ENCODE data around the gene DBI. TPM values are rescaled to one million over a fixed set of nuclear protein-coding genes. Genes with fewer than 3 reads are reported as not detected.

Gene DBI
- total RNA-seq, 1 experiment from 2014 or later = 273 TPM

DNA sequence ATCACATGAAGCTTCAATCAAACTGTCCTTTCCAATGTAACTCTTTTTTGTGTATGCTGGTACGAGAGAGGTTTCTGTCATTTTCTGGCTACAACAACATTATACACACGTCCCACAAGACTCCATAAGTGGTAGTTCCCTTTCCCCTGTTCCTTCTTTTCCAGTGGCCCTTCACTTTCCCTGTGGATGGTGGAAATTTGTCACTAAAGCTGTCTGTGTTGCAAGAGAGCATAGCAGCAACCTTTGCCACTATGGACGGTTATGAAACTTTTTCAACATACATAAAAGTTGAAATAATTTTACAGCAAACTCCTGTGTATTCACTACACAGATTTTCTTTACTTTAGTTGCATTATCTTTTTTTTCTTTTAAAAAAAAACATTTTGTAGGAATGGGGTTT is 18.7 kb downstream of the DBI start:
- no peaks in the 10 kb centered on the region for H4K20me1 ChIP-seq (ENCODE audit: low read length)
- no peak for DNase-seq
- no TSS peak for BruUV-seq (replicated peaks)
- ATAC-seq = no peak
- no peak overlapping the region for H3K9ac ChIP-seq (ENCODE audit: low read length)
- no peaks in the 10 kb centered on the region for H3K79me2 ChIP-seq (ENCODE audit: low read length)
- H3F3A ChIP-seq (ENCODE audit: low read length, unreplicated experiment) = no peaks in the 10 kb centered on the region
- TF ChIP-seq EZH2 (IDR thresholded peaks at IDR 0.05; ENCODE audit: low read length, unreplicated experiment) = no peak
- H3K9me3 ChIP-seq (ENCODE audit: low read length) = no peaks in the 10 kb centered on the region
- H3K9me2 ChIP-seq (replicated peaks; ENCODE audit: low read length) = no peaks in the 10 kb centered on the region
- ChIA-PET CTCF (no interaction called here), POLR2A (ENCODE audit: unreplicated experiment) (no interaction called here)
- H3K27me3 ChIP-seq (ENCODE audit: low read length) = no peaks in the 10 kb centered on the region
- intact Hi-C loops (cut with micrococcal nuclease) = no loop called here
- no peak overlapping the region for H3K4me2 ChIP-seq (ENCODE audit: low read length)
- H3K4me1 ChIP-seq (ENCODE audit: insufficient read depth, low read length) = peaks cover 17% of the 10 kb centered on the region
- no peaks in the 10 kb centered on the region for H3K36me3 ChIP-seq (ENCODE audit: low read depth, low read length)
- no peak overlapping the region for H3K27ac ChIP-seq (ENCODE audit: low read length)
- H2AFZ ChIP-seq (ENCODE audit: low read length) = no peak overlapping the region
- H3K4me3 ChIP-seq (ENCODE audit: low read length) = no peak overlapping the region

DNA sequence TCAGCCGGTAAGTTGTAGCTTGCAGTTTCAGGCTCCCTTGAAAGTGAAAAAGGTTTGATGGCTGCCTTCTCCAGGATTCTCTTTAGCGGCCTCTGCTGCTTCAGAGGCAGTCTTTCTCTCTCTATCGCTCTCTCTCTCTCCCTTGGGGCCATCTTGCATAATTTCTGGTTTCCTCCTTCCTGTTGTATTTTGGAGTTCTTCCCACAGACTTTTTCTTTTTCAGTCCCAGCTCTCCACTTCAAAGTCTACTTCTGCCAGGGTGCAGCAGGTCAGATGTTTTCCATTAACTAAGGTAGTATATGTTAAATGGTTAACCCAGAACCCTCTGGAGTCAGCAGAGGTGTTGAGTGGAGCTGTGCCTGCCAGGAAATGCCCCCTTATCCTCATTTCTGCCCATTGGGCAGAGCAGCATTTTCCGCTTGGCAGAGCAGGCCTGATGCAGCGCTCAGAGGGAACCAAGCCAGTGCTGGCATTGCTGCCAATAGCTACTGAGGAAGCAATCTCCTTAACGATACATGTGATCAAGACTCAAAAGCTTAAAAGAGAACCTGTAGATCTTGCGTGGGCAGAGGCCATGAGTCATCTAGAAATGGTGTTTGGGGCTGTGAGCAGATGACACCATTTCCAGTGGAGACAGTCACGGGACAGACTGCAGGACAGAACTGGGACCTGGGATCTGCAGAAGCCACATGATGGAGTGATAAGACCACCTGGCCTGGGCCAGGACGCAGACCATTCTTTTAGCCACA is 20.8 kb downstream of the DBI start:
- CTCF ChIA-PET = no interaction called here
- no TSS peak for BruUV-seq (replicated peaks)
- no peak overlapping the region for H2AFZ ChIP-seq (ENCODE audit: low read length)
- H3K27me3 ChIP-seq (ENCODE audit: low read length) = no peaks in the 10 kb centered on the region
- H4K20me1 ChIP-seq (ENCODE audit: low read length) = no peaks in the 10 kb centered on the region
- H3K27ac ChIP-seq (ENCODE audit: low read length) = no peak overlapping the region
- peaks cover 17% of the 10 kb centered on the region for H3K4me1 ChIP-seq (ENCODE audit: insufficient read depth, low read length)
- intact Hi-C loops (cut with micrococcal nuclease) = no loop called here
- no peak overlapping the region for H3K4me3 ChIP-seq (ENCODE audit: low read length)
- H3K79me2 ChIP-seq (ENCODE audit: low read length) = no peaks in the 10 kb centered on the region
- no peaks in the 10 kb centered on the region for H3K9me2 ChIP-seq (replicated peaks; ENCODE audit: low read length)
- TF ChIP-seq, protein P1, sequence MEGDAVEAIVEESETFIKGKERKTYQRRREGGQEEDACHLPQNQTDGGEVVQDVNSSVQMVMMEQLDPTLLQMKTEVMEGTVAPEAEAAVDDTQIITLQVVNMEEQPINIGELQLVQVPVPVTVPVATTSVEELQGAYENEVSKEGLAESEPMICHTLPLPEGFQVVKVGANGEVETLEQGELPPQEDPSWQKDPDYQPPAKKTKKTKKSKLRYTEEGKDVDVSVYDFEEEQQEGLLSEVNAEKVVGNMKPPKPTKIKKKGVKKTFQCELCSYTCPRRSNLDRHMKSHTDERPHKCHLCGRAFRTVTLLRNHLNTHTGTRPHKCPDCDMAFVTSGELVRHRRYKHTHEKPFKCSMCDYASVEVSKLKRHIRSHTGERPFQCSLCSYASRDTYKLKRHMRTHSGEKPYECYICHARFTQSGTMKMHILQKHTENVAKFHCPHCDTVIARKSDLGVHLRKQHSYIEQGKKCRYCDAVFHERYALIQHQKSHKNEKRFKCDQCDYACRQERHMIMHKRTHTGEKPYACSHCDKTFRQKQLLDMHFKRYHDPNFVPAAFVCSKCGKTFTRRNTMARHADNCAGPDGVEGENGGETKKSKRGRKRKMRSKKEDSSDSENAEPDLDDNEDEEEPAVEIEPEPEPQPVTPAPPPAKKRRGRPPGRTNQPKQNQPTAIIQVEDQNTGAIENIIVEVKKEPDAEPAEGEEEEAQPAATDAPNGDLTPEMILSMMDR (conservative IDR thresholded peaks at IDR 0.05; ENCODE audit: low read depth, low read length) = no peak
- TF ChIP-seq EZH2 (IDR thresholded peaks at IDR 0.05; ENCODE audit: low read length, unreplicated experiment) (no peak), EZH2phosphoT487 (IDR thresholded peaks at IDR 0.05; ENCODE audit: borderline replicate concordance, low read length) (no peak)
- no peak overlapping the region for H3K9ac ChIP-seq (ENCODE audit: low read length)
- H3K4me2 ChIP-seq (ENCODE audit: low read length) = no peak overlapping the region
- POLR2A ChIA-PET (ENCODE audit: unreplicated experiment) = no interaction called here
- no peaks in the 10 kb centered on the region for H3K9me3 ChIP-seq (ENCODE audit: low read length)
- DNase-seq = no peak
- no peaks in the 10 kb centered on the region for H3K36me3 ChIP-seq (ENCODE audit: low read depth, low read length)
- no peaks in the 10 kb centered on the region for H3F3A ChIP-seq (ENCODE audit: low read length, unreplicated experiment)
- no peak for ATAC-seq

DNA sequence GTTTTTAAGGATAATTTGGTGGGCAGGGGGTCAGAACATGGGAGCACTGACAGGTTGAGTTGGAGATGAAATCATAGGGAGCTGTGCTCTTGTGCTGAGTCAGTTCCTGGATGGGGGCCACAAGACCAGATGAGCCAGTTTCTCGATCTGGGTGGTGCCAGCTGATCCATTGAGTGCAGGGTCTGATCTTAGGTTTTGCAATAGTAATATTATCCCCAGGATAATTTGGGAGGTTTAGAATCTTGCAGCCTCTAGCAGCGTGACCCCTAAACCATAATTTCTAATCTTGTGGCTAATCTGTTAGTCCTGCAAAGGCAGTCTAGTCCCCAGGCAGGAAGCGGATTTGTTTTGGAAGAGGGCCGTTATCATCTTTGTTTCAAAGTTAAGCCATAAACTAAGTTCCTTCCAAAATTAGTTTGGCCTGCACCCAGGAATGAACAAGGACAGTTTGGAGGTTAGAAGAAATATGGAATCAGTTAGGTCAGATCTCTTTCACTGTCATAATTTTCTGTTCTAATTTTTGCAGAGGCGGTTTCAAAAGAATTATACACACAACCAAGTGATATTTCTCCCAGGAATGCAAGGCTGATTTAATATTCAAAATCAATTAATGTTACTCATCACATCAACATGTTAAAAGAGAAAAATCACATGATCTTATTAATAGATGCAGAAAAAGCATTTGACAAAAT is 23.0 kb downstream of the DBI start:
- no peaks in the 10 kb centered on the region for H3K79me2 ChIP-seq (ENCODE audit: low read length)
- POLR2A ChIA-PET (ENCODE audit: unreplicated experiment) = no interaction called here
- no peaks in the 10 kb centered on the region for H3K36me3 ChIP-seq (ENCODE audit: low read depth, low read length)
- H3K4me3 ChIP-seq (ENCODE audit: low read length) = peak overlapping the region; percentile 23; the same call in 1 of the 2 replicates
- H3K4me2 ChIP-seq (ENCODE audit: low read length) = peak overlapping the region; percentile 73
- TF ChIP-seq, protein P1 (conservative IDR thresholded peaks at IDR 0.05; ENCODE audit: low read depth, low read length) = no peak
- TF ChIP-seq EZH2 (IDR thresholded peaks at IDR 0.05; ENCODE audit: low read length, unreplicated experiment) = no peak
- no peak for TF ChIP-seq EZH2phosphoT487 (IDR thresholded peaks at IDR 0.05; ENCODE audit: borderline replicate concordance, low read length)
- H4K20me1 ChIP-seq (ENCODE audit: low read length) = no peaks in the 10 kb centered on the region
- ATAC-seq (peak; percentile 68), DNase-seq (peak; percentile 89)
- no peak overlapping the region for H3K9ac ChIP-seq (ENCODE audit: low read length)
- no peak overlapping the region for H3K27ac ChIP-seq (ENCODE audit: low read length)
- no peaks in the 10 kb centered on the region for H3F3A ChIP-seq (ENCODE audit: low read length, unreplicated experiment)
- H3K27me3 ChIP-seq (ENCODE audit: low read length) = no peaks in the 10 kb centered on the region
- H3K9me3 ChIP-seq (ENCODE audit: low read length) = no peaks in the 10 kb centered on the region
- no TSS peak for BruUV-seq (replicated peaks)
- CTCF ChIA-PET = no interaction called here
- peaks cover 17% of the 10 kb centered on the region for H3K4me1 ChIP-seq (ENCODE audit: insufficient read depth, low read length)
- H3K9me2 ChIP-seq (replicated peaks; ENCODE audit: low read length) = no peaks in the 10 kb centered on the region
- H2AFZ ChIP-seq (ENCODE audit: low read length) = peak overlapping the region; percentile 27; the same call in 1 of the 2 replicates
- intact Hi-C loops (cut with micrococcal nuclease) = no loop called here

Measured in PC-3 (cell line).